ENCODE data around the gene CMYA5. TPM values are rescaled to one million over a fixed set of nuclear protein-coding genes. Genes with fewer than 3 reads are reported as not detected.

The CMYA5 gene
- 1,000 to 10,000 TPM; 3,049 to 3,867 (median 3,338) TPM for total RNA-seq

DNA sequence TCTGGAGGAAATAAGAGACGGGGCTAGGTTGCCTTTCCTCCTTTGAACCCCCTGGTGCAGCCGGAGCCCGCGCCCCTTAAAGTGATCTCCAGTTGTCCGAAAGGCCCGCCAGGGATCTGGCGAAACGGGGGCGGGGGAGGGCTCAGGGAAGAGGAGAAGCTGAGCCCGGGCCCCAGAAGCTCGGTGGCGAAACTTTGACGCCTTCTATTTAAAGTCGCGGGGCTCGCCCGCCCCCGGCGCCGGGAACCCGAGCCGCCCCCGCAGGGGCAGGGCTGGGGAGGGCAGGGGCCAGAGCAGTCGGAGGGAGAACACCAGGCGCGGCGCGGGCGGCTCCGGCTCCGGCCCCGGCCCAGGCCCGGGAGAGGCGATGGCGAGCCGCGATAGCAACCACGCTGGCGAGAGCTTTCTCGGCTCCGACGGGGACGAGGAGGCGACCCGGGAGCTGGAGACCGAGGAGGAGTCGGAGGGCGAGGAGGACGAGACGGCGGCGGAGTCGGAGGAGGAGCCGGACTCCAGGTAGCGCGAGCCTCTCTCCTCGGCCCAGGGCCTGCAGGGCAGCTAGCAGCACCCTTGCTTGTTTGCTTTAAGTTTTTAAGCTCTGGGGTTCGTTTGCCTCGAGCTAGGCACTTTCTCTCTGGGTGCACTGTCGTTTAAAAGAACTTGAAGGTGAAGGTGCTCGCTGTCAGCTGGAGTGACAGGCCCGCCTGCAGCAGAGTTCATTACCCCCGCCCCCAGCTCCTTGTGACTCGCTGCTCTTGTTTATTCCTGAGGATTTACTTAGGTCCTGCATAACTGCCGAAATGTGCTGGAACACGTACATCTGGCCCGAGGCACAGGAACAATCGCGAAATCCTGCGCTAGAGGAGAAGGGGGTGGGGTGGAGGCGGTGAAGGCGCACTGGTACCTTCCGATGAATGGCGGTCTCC lies at the start of gene CMYA5:
Gene CMYA5 (plus strand): TSS at position 296 of the 926 bp plus-strand sequence. CDS start 72 bp downstream, at position 368.
- Histone ChIP-seq H3K9me3 (no peaks in the 10 kb centered on the region), H3K27me3 (no peaks in the 10 kb centered on the region), H3K27ac (peak within 1 kb of the TSS; percentile 99), H3K4me1 (peaks cover 10 to 11% of the 10 kb centered on the region in 2 donors), H3K36me3 (peaks cover 0 to under 1% of the 10 kb centered on the region in 2 donors), H3K4me3 (peak within 1 kb of the TSS; percentile 75 to 83 (median 81))
- in situ Hi-C loops (cut with MboI; ENCODE audit: low sequenced_read_pairs in 4 of 4) = no loop called here
- ATAC-seq (peak; percentile 75 to 79), DNase-seq (peak; percentile 94 to 98)
- intact Hi-C loops (cut with DNase I; ENCODE audit: low total_unique reads) = loop anchor here (1.0 to 10.0 kb wide), 5 partner anchors 78 to 565 kb away; partner anchors contain the start of genes HOMER1, SERINC5 and TENT2
- peak; percentile 95 for TF ChIP-seq POLR2A (IDR thresholded peaks at IDR 0.05)
- TF ChIP-seq, protein P1, sequence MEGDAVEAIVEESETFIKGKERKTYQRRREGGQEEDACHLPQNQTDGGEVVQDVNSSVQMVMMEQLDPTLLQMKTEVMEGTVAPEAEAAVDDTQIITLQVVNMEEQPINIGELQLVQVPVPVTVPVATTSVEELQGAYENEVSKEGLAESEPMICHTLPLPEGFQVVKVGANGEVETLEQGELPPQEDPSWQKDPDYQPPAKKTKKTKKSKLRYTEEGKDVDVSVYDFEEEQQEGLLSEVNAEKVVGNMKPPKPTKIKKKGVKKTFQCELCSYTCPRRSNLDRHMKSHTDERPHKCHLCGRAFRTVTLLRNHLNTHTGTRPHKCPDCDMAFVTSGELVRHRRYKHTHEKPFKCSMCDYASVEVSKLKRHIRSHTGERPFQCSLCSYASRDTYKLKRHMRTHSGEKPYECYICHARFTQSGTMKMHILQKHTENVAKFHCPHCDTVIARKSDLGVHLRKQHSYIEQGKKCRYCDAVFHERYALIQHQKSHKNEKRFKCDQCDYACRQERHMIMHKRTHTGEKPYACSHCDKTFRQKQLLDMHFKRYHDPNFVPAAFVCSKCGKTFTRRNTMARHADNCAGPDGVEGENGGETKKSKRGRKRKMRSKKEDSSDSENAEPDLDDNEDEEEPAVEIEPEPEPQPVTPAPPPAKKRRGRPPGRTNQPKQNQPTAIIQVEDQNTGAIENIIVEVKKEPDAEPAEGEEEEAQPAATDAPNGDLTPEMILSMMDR (IDR thresholded peaks at IDR 0.05 in 4 of 5, conservative IDR thresholded peaks at IDR 0.05 in 1 of 5) = no peak

DNA sequence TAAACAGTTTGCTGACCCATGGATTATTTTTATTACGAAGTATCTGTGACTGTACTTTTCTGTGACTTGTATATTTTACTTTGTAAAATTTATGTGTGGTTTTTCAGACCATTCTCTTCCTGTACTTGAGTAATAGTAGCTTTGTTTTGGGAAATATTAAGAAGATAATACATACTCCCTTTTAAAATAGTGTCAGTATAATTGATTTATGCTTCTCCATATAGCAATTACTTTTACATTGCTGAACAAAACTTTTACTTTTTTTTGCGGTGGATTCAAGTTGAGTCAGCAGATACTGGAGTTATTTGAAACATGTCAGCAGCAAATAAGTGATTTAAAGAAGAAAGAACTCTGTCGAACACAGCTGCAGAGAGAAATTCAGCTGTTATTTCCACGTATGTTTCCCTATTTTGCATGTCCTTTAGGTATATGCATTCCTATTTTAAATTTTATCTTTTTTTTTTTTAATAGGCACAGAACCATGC lies 49.0 kb upstream of the CMYA5 start:
- H3K27me3 ChIP-seq = no peaks in the 10 kb centered on the region
- TF ChIP-seq, protein P1 (IDR thresholded peaks at IDR 0.05 in 4 of 5, conservative IDR thresholded peaks at IDR 0.05 in 1 of 5) = no peak
- TF ChIP-seq POLR2A (IDR thresholded peaks at IDR 0.05) = no peak
- H3K27ac ChIP-seq = no peak overlapping the region
- no peak overlapping the region for H3K4me3 ChIP-seq
- no peak for ATAC-seq
- H3K36me3 ChIP-seq = peaks cover 3 to 34% of the 10 kb centered on the region in 2 donors
- DNase-seq = no peak
- in situ Hi-C loops (cut with MboI; ENCODE audit: low sequenced_read_pairs in 4 of 4) = loop anchor here in 1 of 4 donors (25.0 kb wide), 1 partner anchor 403 kb away; the partner anchor contains the start of gene JMY
- peaks cover 0 to 4% of the 10 kb centered on the region in 2 donors for H3K4me1 ChIP-seq
- no peaks in the 10 kb centered on the region for H3K9me3 ChIP-seq
- intact Hi-C loops (cut with DNase I; ENCODE audit: low total_unique reads) = no loop called here

DNA sequence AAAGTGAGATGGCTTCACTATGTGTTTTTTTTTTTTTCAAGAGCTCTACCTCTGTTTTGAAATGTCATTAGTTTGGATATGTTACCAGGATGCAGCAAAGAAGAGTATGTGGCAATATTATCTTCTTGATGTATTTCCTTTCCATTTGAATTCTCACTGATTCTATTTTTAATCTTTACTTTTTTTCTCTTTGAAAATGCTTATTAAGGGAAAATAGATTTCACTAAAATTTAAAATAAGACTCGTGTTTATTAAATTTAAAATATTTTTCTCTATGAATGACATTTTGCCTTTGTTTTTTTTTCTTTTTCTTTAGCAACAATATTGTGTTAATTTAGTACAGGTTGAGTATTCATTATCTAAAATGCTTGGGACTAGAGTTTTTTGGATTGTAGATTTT lies 48.2 kb upstream of the CMYA5 start:
- in situ Hi-C loops (cut with MboI; ENCODE audit: low sequenced_read_pairs in 4 of 4) (loop anchor here in 1 of 4 donors (25.0 kb wide), 1 partner anchor 404 kb away; the partner anchor contains the start of gene JMY), intact Hi-C loops (cut with DNase I; ENCODE audit: low total_unique reads) (no loop called here)
- ATAC-seq (no peak), DNase-seq (no peak)
- TF ChIP-seq POLR2A (IDR thresholded peaks at IDR 0.05) = no peak
- TF ChIP-seq, protein P1 (IDR thresholded peaks at IDR 0.05 in 4 of 5, conservative IDR thresholded peaks at IDR 0.05 in 1 of 5) = no peak
- no peak overlapping the region for H3K27ac ChIP-seq
- no peaks in the 10 kb centered on the region for H3K9me3 ChIP-seq
- H3K4me1 ChIP-seq = peaks cover 0 to 4% of the 10 kb centered on the region in 2 donors
- no peak overlapping the region for H3K4me3 ChIP-seq
- no peaks in the 10 kb centered on the region for H3K27me3 ChIP-seq
- H3K36me3 ChIP-seq = peaks cover 3 to 42% of the 10 kb centered on the region in 2 donors

DNA sequence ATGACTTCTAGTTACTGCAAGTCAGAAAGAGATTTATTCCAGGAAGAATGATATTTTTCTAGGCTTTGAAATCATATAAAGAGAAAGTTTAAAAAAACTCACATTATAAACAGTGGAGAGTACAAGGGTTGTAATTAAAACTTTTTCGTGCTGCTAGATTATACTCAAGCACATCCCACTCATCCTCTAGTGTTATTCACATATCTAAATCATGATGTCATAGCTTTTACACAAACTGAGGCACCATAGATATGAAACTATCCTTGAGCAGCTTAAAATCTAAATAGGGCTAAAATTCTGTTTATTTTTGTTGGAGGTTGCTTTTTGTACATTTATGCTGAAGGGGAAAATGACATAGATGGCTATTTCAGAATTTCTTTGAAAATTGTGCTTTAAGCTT lies 47.4 kb upstream of the CMYA5 start:
- no peak for DNase-seq
- ATAC-seq = no peak

More for the DNA sequence above, 47.4 kb upstream of the CMYA5 start:
- Histone ChIP-seq H3K4me3 (no peak overlapping the region), H3K27ac (no peak overlapping the region), H3K36me3 (peaks cover 3 to 50% of the 10 kb centered on the region in 2 donors), H3K4me1 (peaks cover 0 to 4% of the 10 kb centered on the region in 2 donors), H3K9me3 (no peaks in the 10 kb centered on the region), H3K27me3 (no peaks in the 10 kb centered on the region)
- intact Hi-C loops (cut with DNase I; ENCODE audit: low total_unique reads) = no loop called here
- in situ Hi-C loops (cut with MboI; ENCODE audit: low sequenced_read_pairs in 4 of 4) = loop anchor here in 1 of 4 donors (25.0 kb wide), 1 partner anchor 405 kb away; the partner anchor contains the start of gene JMY
- TF ChIP-seq, protein P1 (IDR thresholded peaks at IDR 0.05 in 4 of 5, conservative IDR thresholded peaks at IDR 0.05 in 1 of 5) = no peak
- no peak for TF ChIP-seq POLR2A (IDR thresholded peaks at IDR 0.05)
